ENCODE data around the gene CLIP2.
"Not testable (repeated sequence)": the region's sequence is repeated elsewhere in the genome, so short reads cannot be mapped to it uniquely, and the experiment has no call there.

CLIP2 gene

DNA sequence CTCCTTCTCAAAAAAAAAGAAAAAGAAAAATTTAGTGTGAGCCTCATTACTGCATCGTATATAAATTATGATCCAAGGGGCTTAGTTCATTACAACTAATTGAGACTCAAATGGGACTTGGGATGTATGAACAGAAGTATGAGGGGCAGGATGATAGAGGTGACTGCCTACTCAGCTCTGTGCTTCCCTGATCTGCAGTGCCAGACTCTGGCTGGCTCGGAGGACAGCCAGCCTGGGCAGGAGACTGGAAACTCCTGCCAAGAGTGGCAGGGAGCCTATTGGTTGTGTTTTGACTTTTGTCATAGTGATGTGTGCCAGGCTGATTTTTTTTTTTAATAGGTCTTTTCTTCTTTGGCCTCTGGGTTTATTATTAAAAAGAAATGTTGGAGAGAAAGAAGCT, 90.7 kb downstream of the CLIP2 start:
- TF ChIP-seq, protein P1, sequence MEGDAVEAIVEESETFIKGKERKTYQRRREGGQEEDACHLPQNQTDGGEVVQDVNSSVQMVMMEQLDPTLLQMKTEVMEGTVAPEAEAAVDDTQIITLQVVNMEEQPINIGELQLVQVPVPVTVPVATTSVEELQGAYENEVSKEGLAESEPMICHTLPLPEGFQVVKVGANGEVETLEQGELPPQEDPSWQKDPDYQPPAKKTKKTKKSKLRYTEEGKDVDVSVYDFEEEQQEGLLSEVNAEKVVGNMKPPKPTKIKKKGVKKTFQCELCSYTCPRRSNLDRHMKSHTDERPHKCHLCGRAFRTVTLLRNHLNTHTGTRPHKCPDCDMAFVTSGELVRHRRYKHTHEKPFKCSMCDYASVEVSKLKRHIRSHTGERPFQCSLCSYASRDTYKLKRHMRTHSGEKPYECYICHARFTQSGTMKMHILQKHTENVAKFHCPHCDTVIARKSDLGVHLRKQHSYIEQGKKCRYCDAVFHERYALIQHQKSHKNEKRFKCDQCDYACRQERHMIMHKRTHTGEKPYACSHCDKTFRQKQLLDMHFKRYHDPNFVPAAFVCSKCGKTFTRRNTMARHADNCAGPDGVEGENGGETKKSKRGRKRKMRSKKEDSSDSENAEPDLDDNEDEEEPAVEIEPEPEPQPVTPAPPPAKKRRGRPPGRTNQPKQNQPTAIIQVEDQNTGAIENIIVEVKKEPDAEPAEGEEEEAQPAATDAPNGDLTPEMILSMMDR (conservative IDR thresholded peaks at IDR 0.05; ENCODE audit: control insufficient read depth, insufficient read depth, low read depth, low read length): no peak
- no peak for DNase-seq (ENCODE audit: low read depth)
- H3K4me3 ChIP-seq (ENCODE audit: control insufficient read depth, low read depth, low read length): no peak overlapping the region

GRCh38 chr7:74380720-74381119, 91.5 kb downstream of the CLIP2 start:
- no peak for DNase-seq (ENCODE audit: low read depth)
- no peak overlapping the region for H3K4me3 ChIP-seq (ENCODE audit: control insufficient read depth, low read depth, low read length)
- TF ChIP-seq, protein P1 (conservative IDR thresholded peaks at IDR 0.05; ENCODE audit: control insufficient read depth, insufficient read depth, low read depth, low read length): no peak

GRCh38 chr7:74384086-74384485, 94.9 kb downstream of the CLIP2 start:
- not testable (repeated sequence) for H3K4me3 ChIP-seq (ENCODE audit: control insufficient read depth, low read depth, low read length); DNase-seq (ENCODE audit: low read depth)

GRCh38 chr7:74384854-74385253, 95.6 kb downstream of the CLIP2 start:
- not testable (repeated sequence) for DNase-seq (ENCODE audit: low read depth); H3K4me3 ChIP-seq (ENCODE audit: control insufficient read depth, low read depth, low read length)

DNA sequence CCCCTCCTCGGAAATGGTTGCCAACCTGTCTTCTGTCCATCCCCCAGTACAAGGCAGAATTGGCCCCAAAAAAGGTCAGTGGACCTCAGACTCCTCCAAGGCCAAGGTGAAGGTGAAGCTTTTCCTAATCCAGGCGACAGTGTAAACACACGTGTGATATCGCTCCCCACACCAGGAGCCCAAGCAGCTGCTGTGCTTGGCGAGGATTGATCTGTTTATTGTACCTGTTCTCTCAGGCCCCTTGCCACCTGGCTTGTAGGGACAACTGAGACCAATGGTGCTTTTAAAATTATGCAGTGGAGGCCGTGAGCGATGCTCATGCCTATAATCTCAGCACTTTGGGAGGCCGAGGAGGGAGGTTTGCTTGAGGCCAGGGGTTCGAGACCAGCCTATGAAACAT, 98.4 kb downstream of the CLIP2 start:
- TF ChIP-seq, protein P1 (conservative IDR thresholded peaks at IDR 0.05; ENCODE audit: control insufficient read depth, insufficient read depth, low read depth, low read length): no peak
- no peak overlapping the region for H3K4me3 ChIP-seq (ENCODE audit: control insufficient read depth, low read depth, low read length)
- no peak for DNase-seq (ENCODE audit: low read depth)

DNA sequence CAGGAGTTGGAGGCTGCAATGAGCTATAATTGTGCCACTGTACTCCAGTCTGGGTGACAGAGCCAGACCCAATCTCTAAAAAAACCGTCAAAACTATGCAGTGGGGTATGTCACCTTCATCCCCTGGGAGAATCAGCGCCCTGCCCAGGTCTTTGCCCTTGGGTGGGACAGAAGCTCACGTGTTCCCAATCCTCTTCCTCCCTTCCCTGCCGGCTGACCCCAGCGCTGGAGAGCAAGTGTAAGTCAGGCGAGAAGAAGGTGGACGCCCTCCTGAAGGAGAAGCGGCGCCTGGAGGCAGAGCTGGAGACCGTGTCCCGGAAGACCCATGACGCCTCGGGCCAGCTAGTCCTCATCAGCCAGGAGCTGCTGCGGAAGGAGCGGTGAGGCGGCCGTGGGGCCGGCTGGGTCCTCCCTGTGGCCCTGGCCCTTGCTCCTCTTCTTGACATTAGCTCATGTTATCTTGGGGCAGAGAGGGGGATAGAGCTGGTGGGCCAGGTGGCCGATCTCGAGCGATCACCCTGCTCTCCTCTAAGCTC, 99.7 kb downstream of the CLIP2 start:
- TF ChIP-seq, protein P1 (conservative IDR thresholded peaks at IDR 0.05; ENCODE audit: control insufficient read depth, insufficient read depth, low read depth, low read length): no peak
- no peak for DNase-seq (ENCODE audit: low read depth)
- H3K4me3 ChIP-seq (ENCODE audit: control insufficient read depth, low read depth, low read length): no peak overlapping the region

DNA sequence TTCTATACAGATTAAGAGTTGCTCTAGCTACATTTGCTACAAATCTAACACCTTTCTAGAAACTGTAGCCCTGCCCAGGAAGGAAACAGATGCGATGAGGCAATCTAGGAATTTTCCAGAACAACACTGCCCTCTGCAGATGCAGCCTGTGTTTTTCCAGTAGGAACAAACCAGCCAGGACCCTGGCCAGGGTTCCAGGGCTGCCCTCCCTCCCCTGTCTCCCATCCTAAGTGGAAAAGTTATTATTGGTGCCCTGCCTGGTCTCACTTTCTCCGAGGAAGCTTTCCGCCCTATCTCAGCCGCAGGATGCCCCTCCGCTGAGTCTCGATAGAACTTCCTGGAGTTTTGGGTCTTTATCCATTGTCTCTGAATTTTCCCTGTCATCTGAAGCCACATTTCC, 104.5 kb downstream of the CLIP2 start:
- not testable (repeated sequence) for H3K4me3 ChIP-seq (ENCODE audit: control insufficient read depth, low read depth, low read length)
- TF ChIP-seq, protein P1 (conservative IDR thresholded peaks at IDR 0.05; ENCODE audit: control insufficient read depth, insufficient read depth, low read depth, low read length): peak; percentile 48
- DNase-seq (ENCODE audit: low read depth): peak; percentile 38

- TF ChIP-seq, protein P1 (conservative IDR thresholded peaks at IDR 0.05; ENCODE audit: control insufficient read depth, insufficient read depth, low read depth, low read length): peak; percentile 38
- DNase-seq (ENCODE audit: low read depth): peak; percentile 35
- H3K4me3 ChIP-seq (ENCODE audit: control insufficient read depth, low read depth, low read length): not testable (repeated sequence)
These were observed 105.4 kb downstream of the CLIP2 start for GRCh38 chr7:74394601-74395000.

All from fibroblast of mammary gland (primary cell).